ENCODE measurements around the gene CBL.

The CBL gene

GRCh38 chr11:119332111-119332765 is 126.1 kb downstream of the CBL start:
- TF ChIP-seq ZFX (IDR thresholded peaks at IDR 0.05) (no peak), CTCF (conservative IDR thresholded peaks at IDR 0.05) (no peak)
- no peak overlapping the region; the same call in 1 of the 2 replicates for H3K27ac ChIP-seq

- TF ChIP-seq ZFX (IDR thresholded peaks at IDR 0.05) (no peak; the same call in 1 of the 2 replicates), CTCF (conservative IDR thresholded peaks at IDR 0.05) (no peak)
- peak within 1 kb of the TSS; percentile 84 for H3K27ac ChIP-seq
Observed at GRCh38 chr11:119334174-119334930, 128.2 kb downstream of the CBL start, which contains the start of gene RNF26. Gene RNF26, plus strand, starts transcription at chr11:119334527. Its CDS starts 596 bp downstream, at chr11:119335123.

GRCh38 chr11:119335091-119335654 is 129.0 kb downstream of the CBL start:
- no peak for TF ChIP-seq CTCF (conservative IDR thresholded peaks at IDR 0.05)
- no peak for TF ChIP-seq ZFX (IDR thresholded peaks at IDR 0.05)
- peak overlapping the region; percentile 84 for H3K27ac ChIP-seq

- TF ChIP-seq CTCF (conservative IDR thresholded peaks at IDR 0.05) (no peak), ZFX (IDR thresholded peaks at IDR 0.05) (no peak)
- H3K27ac ChIP-seq = peak overlapping the region; percentile 84
Observed at GRCh38 chr11:119335655-119336543, 129.8 kb downstream of the CBL start.

GRCh38 chr11:119336744-119337469 is 130.8 kb downstream of the CBL start:
- TF ChIP-seq ZFX (IDR thresholded peaks at IDR 0.05) (no peak), CTCF (conservative IDR thresholded peaks at IDR 0.05) (no peak)
- no peak overlapping the region for H3K27ac ChIP-seq

GRCh38 chr11:119337581-119338317 is 131.6 kb downstream of the CBL start:
- no peak overlapping the region for H3K27ac ChIP-seq
- TF ChIP-seq CTCF (conservative IDR thresholded peaks at IDR 0.05) (0 out of 2 replicates have a peak, but pooled peaks have one; percentile 32), ZFX (IDR thresholded peaks at IDR 0.05) (no peak)
